Nephron progenitor cell (in vitro differentiated cells): ENCODE measurements around the gene LRP8.
A peak's percentile ranks its signal among the peaks of the same experiment; 100 is the strongest.

ENCODE experiments used
- DNase-seq: peaks from one replicate; pipeline ENCODE4 v3.0.0; 2021
- H3K27ac Mint-ChIP-seq: 2 replicates; pipeline ENCODE4 v1.8.0; 2021; ENCODE audit warnings: mild to moderate bottlenecking, moderate library complexity, mixed read lengths
- H3K27me3 Mint-ChIP-seq: 2 replicates; pipeline ENCODE4 v1.8.0; 2021; ENCODE audit warnings: mild to moderate bottlenecking, low read depth, mixed read lengths; ENCODE audit not compliant: poor library complexity
- H3K36me3 Mint-ChIP-seq: 2 replicates; pipeline ENCODE4 v1.8.0; 2021; ENCODE audit warnings: low read depth, mixed read lengths
- H3K4me1 Mint-ChIP-seq: 2 replicates; pipeline ENCODE4 v1.8.0; 2021; ENCODE audit warnings: mixed read lengths
- H3K4me3 Mint-ChIP-seq: 2 replicates; pipeline ENCODE4 v1.8.0; 2021; ENCODE audit warnings: mild to moderate bottlenecking, moderate library complexity, mixed read lengths
- H3K9me3 Mint-ChIP-seq: 2 replicates; pipeline ENCODE4 v1.8.0; 2021; ENCODE audit warnings: mild to moderate bottlenecking, moderate library complexity, mixed read lengths
- TF ChIP-seq, protein P1 (sequence below): fragments of 200-600 bp; sonication (generic); IDR thresholded peaks from 2 replicates; pipeline ENCODE4 v1.5.0; 2021; ENCODE audit warnings: antibody characterized with exemption

Gene LRP8

DNA sequence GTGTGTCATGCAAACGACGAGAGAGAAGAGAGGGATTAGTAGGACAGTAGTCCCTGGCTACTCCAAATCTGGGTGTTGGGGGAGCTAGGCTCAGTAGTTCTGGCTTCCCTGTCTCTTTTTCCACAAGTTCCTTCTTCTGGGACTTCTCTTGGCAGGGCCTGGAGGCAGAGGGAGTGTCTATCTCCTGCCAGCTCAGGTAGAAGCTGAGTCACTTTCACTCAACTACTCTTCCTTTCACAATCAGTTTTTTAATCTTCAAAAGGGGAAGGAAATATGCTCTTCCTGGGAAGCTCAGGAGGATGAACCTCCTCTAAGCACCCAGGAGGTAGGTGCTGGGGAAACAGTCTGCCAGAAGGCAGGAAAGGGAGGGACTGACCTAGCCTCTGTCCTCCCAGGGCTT lies 54.3 kb downstream of the LRP8 start:
- Mint-ChIP-seq H3K4me3 (no peak overlapping the region), H3K36me3 (peaks cover 45% of the 10 kb centered on the region), H3K27ac (peak overlapping the region; percentile 68), H3K27me3 (no peaks in the 10 kb centered on the region), H3K4me1 (peaks cover 15% of the 10 kb centered on the region), H3K9me3 (no peaks in the 10 kb centered on the region)
- DNase-seq: no peak
- TF ChIP-seq, protein P1, sequence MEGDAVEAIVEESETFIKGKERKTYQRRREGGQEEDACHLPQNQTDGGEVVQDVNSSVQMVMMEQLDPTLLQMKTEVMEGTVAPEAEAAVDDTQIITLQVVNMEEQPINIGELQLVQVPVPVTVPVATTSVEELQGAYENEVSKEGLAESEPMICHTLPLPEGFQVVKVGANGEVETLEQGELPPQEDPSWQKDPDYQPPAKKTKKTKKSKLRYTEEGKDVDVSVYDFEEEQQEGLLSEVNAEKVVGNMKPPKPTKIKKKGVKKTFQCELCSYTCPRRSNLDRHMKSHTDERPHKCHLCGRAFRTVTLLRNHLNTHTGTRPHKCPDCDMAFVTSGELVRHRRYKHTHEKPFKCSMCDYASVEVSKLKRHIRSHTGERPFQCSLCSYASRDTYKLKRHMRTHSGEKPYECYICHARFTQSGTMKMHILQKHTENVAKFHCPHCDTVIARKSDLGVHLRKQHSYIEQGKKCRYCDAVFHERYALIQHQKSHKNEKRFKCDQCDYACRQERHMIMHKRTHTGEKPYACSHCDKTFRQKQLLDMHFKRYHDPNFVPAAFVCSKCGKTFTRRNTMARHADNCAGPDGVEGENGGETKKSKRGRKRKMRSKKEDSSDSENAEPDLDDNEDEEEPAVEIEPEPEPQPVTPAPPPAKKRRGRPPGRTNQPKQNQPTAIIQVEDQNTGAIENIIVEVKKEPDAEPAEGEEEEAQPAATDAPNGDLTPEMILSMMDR: no peak

DNA sequence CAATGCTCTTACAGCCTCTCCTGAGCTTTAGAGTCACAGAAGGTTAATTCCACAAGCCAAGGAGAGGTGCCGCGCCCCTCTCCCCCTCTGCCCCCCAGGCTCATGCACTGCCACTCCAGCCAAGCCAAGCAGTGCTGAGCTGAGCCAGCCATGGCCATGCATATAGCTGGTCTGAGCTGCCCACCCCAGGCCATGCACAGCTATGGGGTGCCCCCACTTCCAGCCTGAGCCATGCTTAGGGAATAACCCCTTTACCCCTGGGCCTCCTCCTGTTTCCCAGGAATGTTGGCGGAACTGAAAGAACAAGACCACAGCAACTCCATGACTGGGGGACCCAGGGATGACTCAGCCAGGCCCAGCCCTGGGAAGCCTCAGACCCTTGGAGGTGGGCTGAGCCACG lies 55.5 kb downstream of the LRP8 start:
- TF ChIP-seq, protein P1: no peak
- H3K9me3 Mint-ChIP-seq: no peaks in the 10 kb centered on the region
- H3K27me3 Mint-ChIP-seq: no peaks in the 10 kb centered on the region
- H3K4me1 Mint-ChIP-seq: peaks cover 8% of the 10 kb centered on the region
- H3K27ac Mint-ChIP-seq: no peak overlapping the region
- DNase-seq: no peak
- H3K36me3 Mint-ChIP-seq: peaks cover 39% of the 10 kb centered on the region
- no peak overlapping the region for H3K4me3 Mint-ChIP-seq

DNA sequence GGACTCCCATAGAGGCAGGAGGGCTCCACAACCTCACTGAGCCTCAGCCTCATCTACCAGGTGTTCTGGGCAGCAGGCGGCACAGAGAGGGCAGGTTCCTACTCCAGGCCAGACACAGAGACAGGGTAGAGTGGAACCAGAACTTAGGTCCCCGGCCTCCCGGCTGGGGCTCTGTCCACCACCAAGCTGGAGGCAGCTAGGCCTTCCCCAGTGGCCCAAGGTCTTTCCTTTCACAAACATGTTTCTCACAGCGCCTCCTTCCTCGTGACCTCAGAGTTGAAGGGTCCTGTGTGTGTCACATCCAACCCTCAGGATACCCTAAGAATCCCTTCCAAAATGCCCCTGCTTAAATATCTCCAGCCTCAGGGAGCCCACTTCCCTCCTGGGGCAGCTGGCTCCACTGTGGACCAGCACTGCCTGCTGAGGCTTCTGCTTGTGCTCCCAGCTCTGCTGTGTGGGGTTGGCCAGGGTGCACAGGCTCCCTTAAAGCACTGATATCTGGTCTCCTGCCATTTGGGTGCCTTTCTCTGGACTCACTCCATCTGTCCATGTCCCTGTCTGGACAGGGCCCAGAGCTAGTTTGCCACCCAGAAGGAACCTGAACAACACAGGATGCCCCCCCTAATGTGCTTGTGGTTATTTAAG lies 56.3 kb downstream of the LRP8 start:
- Mint-ChIP-seq H3K27ac (no peak overlapping the region), H3K36me3 (peaks cover 40% of the 10 kb centered on the region), H3K4me1 (peaks cover 8% of the 10 kb centered on the region), H3K4me3 (no peak overlapping the region), H3K27me3 (no peaks in the 10 kb centered on the region), H3K9me3 (no peaks in the 10 kb centered on the region)
- DNase-seq: no peak
- TF ChIP-seq, protein P1: no peak

DNA sequence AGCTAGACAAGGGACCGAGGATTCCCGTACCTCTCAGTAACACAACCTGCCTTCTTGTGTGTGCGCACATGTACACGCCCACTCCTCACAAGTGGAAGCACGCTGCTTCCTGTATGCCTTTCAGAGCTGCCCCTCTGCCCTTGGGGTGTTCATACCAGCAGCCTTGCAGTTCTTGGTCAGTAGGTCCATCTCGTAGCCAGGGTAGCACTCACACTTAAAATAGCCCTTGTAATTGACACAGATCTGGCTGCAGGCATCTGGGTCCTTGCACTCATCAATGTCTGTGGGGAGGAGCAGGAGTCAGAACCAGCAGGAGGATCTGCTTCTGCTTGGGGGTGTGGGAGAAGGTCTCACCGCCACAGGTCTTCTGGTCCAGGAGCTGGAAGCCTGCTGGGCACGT lies 57.0 kb downstream of the LRP8 start:
- no peak overlapping the region for H3K27ac Mint-ChIP-seq
- peaks cover 46% of the 10 kb centered on the region for H3K36me3 Mint-ChIP-seq
- no peaks in the 10 kb centered on the region for H3K9me3 Mint-ChIP-seq
- TF ChIP-seq, protein P1: no peak
- H3K27me3 Mint-ChIP-seq: no peaks in the 10 kb centered on the region
- no peak for DNase-seq
- no peak overlapping the region for H3K4me3 Mint-ChIP-seq
- H3K4me1 Mint-ChIP-seq: peaks cover 8% of the 10 kb centered on the region

DNA sequence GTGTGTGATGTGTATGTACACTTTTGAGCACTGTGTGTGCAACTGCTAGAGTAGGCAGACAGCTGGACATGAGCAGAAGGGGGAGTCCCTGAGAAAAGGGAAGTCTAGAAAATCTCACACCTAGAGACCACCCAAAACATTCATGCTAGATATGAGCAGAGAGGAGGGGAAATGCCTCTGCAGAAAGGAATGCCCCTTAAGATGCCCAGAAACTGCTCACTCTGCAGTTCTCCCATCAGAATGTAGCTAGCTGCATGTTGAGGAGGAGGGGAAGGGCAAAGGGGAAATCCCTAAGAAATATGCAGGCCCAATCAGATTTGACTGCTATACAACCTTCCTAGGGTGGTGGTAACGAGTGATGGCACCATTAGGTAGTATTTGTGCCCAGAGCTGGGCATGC lies 57.8 kb downstream of the LRP8 start:
- TF ChIP-seq, protein P1: no peak
- H3K4me1 Mint-ChIP-seq: peaks cover 8% of the 10 kb centered on the region
- H3K9me3 Mint-ChIP-seq: no peaks in the 10 kb centered on the region
- H3K4me3 Mint-ChIP-seq: no peak overlapping the region
- peak overlapping the region; percentile 5 for H3K27ac Mint-ChIP-seq
- H3K27me3 Mint-ChIP-seq: no peaks in the 10 kb centered on the region
- DNase-seq: no peak
- peaks cover 52% of the 10 kb centered on the region for H3K36me3 Mint-ChIP-seq

DNA sequence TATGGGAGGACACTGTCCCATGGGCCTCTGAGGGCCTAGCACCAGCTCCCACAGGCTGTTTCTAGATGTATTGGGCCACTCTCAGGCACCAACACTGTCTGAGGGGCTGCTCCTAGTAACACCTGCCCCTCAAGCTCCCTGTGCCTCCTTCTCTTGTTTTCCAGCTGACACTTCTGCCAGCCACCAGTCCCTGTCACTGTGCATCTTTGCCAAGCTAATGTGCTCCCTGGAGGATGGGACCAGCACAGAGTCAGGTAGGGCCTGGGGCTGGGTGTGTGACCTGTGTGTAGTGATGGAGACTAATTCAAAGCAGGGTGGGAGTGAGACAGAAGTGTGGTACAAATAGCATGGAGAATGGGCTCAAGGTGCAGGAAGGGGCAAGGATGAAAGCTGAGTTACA lies 60.1 kb downstream of the LRP8 start:
- TF ChIP-seq, protein P1: no peak
- Mint-ChIP-seq H3K9me3 (no peaks in the 10 kb centered on the region), H3K4me1 (peaks cover 3% of the 10 kb centered on the region), H3K36me3 (peaks cover 55% of the 10 kb centered on the region), H3K27me3 (peaks cover 3% of the 10 kb centered on the region), H3K4me3 (no peak overlapping the region), H3K27ac (no peak overlapping the region)
- no peak for DNase-seq
